HG03558 (cell line): ENCODE data around the gene GPAM.
A peak's percentile ranks its signal among the peaks of the same experiment; 100 is the strongest.
"Not testable (repeated sequence)": the region's sequence is repeated elsewhere in the genome, so short reads cannot be mapped to it uniquely, and the experiment has no call there.

Experiments
- ATAC-seq: cut with Tn5 transposase; IDR thresholded peaks from one replicate; pipeline ENCODE4 v1.9.1; 2021; ENCODE audit warnings: moderate number of reproducible peaks; ENCODE audit not compliant: unreplicated experiment; ENCODE audit errors: extremely low read depth

GPAM gene

GRCh38 chr10:112137154-112137987, 46.2 kb downstream of the GPAM start:
- ATAC-seq = no peak

GRCh38 chr10:112136486-112137153, 46.9 kb downstream of the GPAM start:
- no peak for ATAC-seq

DNA sequence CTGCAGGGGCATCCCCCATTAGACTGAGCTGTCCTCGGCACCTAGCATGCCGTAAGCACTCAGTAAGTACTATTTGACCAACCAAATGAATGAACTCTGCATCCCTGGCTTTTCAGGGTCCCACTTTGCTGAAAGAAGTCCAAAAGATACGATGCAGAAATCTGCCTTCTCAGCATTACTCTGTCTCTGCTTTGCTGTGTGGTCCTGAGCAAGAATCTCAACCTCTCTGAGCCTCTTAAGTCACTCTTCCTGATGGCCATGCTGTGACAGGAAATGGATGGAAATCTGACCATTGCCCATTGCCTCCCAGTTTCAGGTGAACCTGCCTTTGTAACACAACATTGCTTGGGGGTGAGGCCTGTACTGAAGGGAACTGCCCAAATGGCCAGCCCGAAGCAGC, 48.0 kb downstream of the GPAM start:
- ATAC-seq = no peak

GRCh38 chr10:112132435-112132834, 51.1 kb downstream of the GPAM start:
- ATAC-seq = no peak

- no peak for ATAC-seq
Measured at GRCh38 chr10:112131996-112132395, 51.6 kb downstream of the GPAM start.

DNA sequence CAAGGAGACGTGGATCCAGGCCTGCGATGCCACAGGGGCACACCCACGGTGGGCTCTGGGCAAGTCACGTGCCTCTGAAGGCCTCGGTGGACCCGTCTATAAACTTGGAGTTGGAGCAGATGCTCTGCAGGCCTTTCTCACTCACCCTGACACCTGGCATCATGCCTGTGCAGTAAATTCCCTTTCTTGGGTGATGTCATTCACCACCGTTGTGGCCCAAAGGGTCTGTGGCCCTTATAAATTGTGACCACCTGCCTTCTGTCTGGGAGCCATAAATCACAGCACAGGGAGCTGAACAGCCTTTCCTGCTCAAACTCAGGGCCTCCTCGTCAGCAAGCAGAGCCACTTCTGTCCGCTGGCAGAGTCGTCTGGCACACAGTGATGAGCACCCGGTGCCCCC, 52.2 kb downstream of the GPAM start:
- no peak for ATAC-seq

- ATAC-seq = no peak
Measured at GRCh38 chr10:112126901-112127300, 56.7 kb downstream of the GPAM start.

GRCh38 chr10:112126172-112126571, 57.4 kb downstream of the GPAM start:
- no peak for ATAC-seq

DNA sequence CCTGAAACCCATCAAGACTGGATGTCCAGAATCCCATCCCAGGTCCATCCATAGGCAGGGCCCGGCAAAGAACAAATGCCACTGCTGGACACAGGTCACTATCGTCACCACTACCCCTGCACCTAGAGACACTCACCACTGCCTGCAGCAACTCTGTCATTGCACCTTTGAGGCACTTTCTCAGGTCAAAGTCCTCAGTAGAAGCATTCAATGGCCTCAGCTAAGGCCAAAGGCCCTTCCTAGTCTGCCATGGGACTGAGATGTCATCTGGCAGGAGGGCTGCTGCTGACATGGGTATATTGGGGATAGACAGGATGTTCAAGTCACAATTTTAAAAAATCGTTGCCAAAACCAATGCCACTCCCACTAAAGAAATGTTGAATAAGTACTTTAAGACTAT, 58.7 kb downstream of the GPAM start:
- no peak for ATAC-seq

GRCh38 chr10:112122827-112123226, 60.7 kb downstream of the GPAM start:
- no peak for ATAC-seq

- no peak for ATAC-seq
Measured at GRCh38 chr10:112120491-112120890, 63.1 kb downstream of the GPAM start.

GRCh38 chr10:112115781-112116385, 67.7 kb downstream of the GPAM start:
- peak; percentile 75 for ATAC-seq

DNA sequence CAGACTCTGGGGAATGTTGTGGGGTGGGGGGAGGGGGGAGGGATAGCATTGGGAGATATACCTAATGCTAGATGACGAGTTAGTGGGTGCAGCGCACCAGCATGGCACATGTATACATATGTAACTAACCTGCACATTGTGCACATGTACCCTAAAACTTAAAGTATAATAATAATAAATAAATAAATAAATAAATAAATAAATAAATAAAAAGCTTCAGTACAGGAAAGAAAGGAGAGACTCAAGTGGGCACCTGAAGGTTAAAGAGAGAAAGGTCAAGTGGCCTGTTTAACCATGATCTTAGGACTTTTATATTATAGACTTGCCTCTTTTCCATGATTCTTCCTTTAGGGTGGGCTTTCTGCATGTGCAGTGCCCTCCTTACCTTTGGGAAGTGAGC, 73.8 kb downstream of the GPAM start:
- ATAC-seq = not testable (repeated sequence)
